Coronary artery (tissue), 2 donors: ENCODE results near the gene TMTC1.

Experiments used
- DNase-seq: peaks from one replicate; pipeline ENCODE4 v3.0.0-alpha.2; 2017; ENCODE audit warnings: low spot score
- H3K27ac ChIP-seq, 2 donors: fragments of 200-600 bp; sonication (generic); one replicate each; pipeline ENCODE4 v1.5.1; 2016 to 2019
- H3K4me3 ChIP-seq: fragments of 200-600 bp; sonication (generic); 2 replicates; pipeline ENCODE4 v1.5.1; 2016; ENCODE audit warnings: mild to moderate bottlenecking, moderate library complexity
- CTCF ChIP-seq: fragments of 200-600 bp; sonication (generic); IDR thresholded peaks from one replicate; pipeline ENCODE4 v1.5.1; 2019; ENCODE audit warnings: antibody characterized with exemption

Gene TMTC1

DNA sequence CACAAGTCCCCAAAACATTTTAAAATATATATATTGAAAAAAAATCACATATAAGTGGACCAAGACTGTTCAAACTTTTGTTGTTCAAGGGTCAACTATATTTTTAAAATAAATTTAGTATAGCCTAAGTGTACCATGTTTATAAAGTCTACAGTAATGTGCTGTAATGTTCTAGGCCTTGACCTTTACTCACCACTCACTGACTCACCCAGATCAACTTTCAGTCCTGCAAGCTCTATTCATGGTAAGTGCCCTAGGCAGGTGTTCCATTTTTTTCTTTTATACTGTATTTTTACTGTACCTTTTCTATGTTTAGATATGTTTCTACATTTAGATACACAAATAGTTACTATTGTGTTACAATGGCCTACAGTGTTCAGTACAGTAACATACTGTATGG is 23.4 kb upstream of the TMTC1 start:
- no peak for DNase-seq
- Histone ChIP-seq H3K27ac (no peak overlapping the region), H3K4me3 (no peak overlapping the region)
- TF ChIP-seq CTCF: no peak

DNA sequence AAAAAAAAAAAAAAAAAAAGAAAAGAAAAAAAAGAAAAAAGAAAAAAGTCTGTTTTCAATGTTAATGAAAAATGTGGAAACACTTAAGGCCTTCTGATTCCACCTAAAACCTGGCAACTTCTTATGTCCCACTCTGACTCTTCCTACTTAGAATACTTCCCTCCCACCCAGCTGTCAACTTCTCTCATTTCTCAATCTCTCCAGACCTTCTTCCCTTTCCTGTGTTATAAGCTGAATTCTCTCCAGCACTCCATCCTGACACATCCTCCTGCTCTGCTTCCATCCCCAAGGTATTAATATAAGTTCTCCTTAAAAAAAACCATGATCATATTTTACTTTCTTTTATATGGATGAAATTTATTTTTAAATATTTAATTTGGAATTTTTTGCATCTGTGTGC is 20.3 kb upstream of the TMTC1 start:
- no peak for TF ChIP-seq CTCF
- H3K27ac ChIP-seq: no peak overlapping the region
- DNase-seq: no peak
- no peak overlapping the region for H3K4me3 ChIP-seq

DNA sequence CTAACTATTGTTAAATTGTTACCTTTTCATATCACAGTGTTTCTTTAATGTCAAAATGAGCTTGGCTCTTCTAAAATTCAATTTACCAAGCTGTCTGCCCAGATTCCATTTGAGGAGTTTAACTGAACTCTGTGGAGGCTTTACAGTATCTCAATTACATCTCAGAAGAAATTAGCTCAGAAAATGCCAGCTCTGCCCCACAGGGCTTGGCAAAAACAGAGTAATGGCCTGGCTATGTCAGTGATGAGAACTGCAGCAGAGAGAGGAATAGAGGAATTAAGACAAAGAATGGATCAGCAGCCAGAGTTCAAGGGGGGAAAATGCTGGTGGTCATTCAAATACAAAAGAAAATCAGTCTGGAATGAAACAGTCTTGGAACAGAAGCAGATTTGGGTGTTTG is 15.8 kb upstream of the TMTC1 start:
- no peak for DNase-seq
- Histone ChIP-seq H3K4me3 (no peak overlapping the region), H3K27ac (no peak overlapping the region)
- no peak for TF ChIP-seq CTCF

GRCh38 chr12:29797565-29798355 is 14.0 kb upstream of the TMTC1 start:
- TF ChIP-seq CTCF: no peak
- Histone ChIP-seq H3K27ac (peak overlapping the region in 1 of 2 donors; percentile 52), H3K4me3 (no peak overlapping the region)
- DNase-seq: no peak

DNA sequence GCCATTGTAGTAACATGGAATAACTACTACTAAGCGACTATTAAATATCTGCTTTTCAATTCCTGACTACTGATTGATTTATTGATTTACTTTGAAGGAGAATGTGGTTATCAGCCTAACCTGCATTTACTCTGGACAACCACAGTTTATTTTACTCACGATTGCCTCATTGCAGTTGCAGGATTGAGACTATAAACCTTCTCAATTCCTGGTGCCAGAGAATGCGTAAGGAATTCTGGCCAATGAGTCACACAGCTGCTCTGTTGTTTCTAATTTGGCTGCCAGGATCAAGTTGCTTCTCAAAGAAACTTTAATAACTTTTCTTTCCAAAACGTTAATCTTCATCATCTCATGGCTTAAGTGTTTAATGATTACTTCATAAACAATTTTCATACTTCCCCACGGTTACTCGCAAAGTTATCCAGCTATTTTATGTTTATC is 13.1 kb upstream of the TMTC1 start:
- DNase-seq: no peak
- H3K27ac ChIP-seq: peak overlapping the region in 1 of 2 donors; percentile 52
- H3K4me3 ChIP-seq: no peak overlapping the region
- TF ChIP-seq CTCF: no peak

DNA sequence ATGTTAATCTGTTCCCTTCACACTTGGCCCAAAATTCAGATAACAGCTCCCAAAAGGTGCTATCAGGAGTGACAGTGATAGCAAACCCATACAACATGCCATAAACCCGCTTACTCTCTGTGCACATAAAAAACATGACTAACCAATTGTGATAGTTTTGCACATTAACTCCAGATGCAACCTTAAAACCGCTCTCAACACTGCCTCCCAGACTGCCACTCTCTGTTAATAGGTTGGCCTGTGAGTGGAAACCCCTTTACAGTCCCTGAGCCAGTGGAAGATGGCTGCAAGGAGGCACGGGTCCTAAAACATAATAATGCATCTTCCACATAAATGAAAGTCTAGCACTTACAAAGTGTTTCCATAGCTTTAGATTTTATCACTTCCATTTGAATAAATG is 12.0 kb upstream of the TMTC1 start:
- Histone ChIP-seq H3K27ac (no peak overlapping the region), H3K4me3 (no peak overlapping the region)
- DNase-seq: no peak
- TF ChIP-seq CTCF: no peak

DNA sequence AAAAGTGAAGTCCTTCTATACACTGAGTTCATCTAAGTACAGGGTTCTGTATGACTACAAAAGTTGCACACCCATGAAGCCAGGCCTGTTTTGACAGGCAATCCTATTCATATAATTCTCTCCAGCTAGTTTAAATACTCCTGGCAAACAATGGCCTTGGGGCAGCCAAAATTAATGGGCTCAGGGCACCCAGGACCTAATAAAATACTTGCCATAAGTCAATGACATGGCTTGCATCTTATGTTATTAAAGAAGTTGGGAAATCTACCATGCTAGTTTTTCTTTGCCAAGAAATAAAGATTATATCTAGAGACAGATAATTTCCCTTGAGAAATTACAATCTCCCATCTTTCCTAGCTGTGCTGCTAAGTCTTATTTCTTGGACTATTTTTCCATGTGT is 11.1 kb upstream of the TMTC1 start:
- TF ChIP-seq CTCF: no peak
- H3K4me3 ChIP-seq: no peak overlapping the region
- no peak overlapping the region for H3K27ac ChIP-seq
- no peak for DNase-seq
